Measurements from ENCODE around the gene RSPH3.
"Not testable (repeated sequence)": the region's sequence is repeated elsewhere in the genome, so short reads cannot be mapped to it uniquely, and the experiment has no call there.

DNA sequence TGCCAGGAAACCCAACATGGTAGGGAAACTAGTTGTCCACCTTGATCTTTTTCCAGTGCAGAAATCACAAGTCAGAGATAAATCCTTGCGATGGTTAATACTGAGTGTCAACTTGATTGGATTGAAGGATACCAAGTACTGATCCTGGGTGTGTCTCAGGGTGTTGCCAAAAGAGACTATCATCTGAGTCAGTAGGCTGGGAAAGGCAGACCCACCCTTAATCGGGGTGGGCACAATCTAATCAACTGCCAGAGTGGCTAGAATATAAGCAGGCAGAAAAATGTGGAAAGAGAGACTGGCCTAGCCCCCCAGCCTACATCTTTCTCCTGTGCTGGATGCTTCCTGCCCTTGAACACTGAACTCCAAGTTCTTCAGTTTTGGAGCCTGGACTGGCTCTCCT, 10.3 kb downstream of the RSPH3 start:
- TF ChIP-seq, protein P1, sequence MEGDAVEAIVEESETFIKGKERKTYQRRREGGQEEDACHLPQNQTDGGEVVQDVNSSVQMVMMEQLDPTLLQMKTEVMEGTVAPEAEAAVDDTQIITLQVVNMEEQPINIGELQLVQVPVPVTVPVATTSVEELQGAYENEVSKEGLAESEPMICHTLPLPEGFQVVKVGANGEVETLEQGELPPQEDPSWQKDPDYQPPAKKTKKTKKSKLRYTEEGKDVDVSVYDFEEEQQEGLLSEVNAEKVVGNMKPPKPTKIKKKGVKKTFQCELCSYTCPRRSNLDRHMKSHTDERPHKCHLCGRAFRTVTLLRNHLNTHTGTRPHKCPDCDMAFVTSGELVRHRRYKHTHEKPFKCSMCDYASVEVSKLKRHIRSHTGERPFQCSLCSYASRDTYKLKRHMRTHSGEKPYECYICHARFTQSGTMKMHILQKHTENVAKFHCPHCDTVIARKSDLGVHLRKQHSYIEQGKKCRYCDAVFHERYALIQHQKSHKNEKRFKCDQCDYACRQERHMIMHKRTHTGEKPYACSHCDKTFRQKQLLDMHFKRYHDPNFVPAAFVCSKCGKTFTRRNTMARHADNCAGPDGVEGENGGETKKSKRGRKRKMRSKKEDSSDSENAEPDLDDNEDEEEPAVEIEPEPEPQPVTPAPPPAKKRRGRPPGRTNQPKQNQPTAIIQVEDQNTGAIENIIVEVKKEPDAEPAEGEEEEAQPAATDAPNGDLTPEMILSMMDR (IDR thresholded peaks at IDR 0.05), result not testable (repeated sequence)
- TF ChIP-seq POLR2A, EP300 (IDR thresholded peaks at IDR 0.05): not testable (repeated sequence)
